Cerebellar nuclear complex (tissue), 1 donor: ENCODE results near the gene ADGRB3.
"Not testable (repeated sequence)": the region's sequence is repeated elsewhere in the genome, so short reads cannot be mapped to it uniquely, and the experiment has no call there.

Source experiments
- DNase-seq, 2 experiments: peaks; one replicate each; lab custom pipeline; 2025; lab: John Stamatoyannopoulos, UW

Gene ADGRB3

DNA sequence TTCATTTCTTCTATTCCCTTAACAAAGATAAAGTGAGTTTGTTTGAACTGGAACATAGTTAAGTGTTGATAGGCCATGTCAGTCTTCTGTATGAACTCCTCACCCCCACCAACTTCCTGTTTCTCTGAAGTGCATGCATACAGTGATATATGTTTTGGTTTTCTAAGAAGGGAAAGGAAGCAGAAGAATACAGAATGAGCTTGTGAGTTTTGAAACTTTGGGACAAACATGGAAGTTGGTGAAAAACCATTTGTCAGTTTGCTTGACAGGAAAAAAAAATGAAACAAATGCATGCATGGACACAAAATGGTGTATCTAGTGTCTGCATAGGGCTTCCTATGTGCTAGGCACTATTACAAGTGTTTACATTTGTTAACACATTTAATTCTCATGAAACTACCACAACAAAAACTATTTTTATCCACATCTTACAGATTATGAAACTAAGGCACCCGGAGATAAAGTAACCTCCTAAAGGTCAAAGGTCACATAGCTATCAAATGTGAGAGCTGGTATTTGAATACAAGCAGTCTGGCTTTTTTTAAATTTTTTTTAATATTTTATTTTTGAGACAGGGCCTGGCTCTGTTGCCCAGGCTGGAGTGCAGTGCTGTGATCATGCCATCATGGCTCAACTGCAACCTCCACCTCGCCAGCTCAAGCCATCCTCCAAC lies 105.9 kb downstream of the ADGRB3 start:
- no peak for DNase-seq

DNA sequence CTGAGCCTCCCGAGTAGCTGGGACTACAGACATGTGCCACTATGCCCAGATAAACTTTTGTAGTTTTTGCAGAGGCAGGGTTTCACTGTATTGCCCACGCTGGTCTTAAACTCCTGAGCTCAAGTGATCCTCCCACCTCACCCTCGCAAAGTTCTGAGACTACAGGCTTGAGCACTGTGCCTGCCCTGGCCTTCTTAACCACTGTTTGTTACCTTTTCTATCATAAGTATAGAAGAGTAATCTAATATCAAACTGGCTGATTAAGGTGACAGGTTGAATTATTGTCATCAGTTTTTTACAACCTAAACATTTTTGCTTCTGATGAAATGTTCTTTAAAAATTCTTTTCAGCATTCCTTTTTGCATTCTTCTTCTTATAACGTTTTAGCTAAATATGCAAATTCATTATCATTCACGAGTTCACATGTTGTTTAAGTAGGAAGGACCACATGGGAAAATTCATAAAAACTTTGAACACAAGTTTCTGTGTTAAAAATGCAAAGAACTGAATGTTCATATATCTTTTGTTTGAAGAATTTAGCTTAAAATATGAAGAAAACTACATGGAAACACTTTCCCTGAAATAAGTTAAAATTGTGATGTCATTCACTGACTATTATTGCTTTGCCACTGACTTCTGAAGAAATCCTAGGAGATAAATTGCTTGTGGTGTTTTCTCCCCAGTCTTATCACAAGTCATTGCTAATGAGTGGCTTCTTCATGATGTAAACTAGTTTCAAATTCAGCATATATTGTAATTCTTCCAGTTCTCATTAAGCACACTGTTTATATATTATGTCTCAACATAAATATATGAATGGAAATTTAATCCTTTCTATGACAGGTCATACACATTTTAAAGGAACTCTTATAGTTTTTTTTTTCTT lies 106.7 kb downstream of the ADGRB3 start:
- no peak for DNase-seq

DNA sequence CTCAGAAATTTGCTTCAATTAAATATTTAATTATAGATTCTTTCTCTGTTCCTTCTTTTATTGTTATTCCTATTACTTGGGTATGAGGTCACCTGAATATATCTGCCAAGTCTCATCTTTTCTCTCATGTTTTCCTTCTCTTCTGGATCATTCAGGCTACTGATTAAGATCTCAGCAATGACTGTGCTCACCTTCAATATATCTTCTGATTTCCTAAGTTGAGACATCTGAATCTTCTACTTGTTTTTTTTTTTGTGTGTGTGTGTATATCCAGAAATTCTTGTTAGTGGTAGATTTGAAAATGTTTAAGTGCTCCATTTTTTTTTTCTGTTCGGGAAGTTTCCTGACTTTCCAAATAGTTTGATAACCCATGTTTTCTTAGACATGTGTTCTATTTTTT lies 108.0 kb downstream of the ADGRB3 start:
- no peak for DNase-seq

DNA sequence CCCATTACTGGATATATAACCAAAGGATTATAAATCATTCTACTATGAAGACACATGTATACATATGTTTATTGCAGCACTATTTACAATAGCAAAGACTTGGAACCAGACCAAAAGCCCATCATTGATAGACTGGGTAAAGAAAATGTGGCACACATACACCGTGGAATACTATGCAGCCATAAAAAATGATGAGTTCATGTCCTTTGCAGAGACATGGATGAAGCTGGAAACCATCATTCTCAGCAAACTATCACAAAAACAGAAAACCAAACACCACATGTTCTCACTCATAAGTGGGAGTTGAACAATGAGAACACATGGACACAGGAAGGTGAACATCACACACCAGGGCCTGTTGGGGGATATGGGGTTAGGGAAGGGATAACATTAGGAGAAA lies 109.3 kb downstream of the ADGRB3 start:
- not testable (repeated sequence) for DNase-seq

DNA sequence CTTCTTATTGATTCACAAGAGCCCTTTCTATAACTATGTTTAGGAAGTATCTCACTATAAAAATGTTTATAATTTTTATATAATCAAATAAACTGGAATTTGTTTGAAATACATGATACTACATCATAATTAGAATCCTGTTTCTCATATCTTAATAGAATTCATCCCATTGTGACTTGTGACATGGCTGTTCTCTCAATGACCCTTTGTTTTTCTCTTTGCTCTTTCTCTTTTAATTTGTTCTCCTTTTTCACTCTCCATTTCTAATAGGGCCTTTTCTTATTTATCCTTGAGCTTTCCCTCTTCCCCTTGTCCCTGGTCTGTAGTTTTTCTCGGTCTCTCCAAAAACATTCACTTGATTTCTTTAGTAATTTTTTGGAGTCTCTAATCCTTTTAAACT lies 111.3 kb downstream of the ADGRB3 start:
- no peak for DNase-seq

DNA sequence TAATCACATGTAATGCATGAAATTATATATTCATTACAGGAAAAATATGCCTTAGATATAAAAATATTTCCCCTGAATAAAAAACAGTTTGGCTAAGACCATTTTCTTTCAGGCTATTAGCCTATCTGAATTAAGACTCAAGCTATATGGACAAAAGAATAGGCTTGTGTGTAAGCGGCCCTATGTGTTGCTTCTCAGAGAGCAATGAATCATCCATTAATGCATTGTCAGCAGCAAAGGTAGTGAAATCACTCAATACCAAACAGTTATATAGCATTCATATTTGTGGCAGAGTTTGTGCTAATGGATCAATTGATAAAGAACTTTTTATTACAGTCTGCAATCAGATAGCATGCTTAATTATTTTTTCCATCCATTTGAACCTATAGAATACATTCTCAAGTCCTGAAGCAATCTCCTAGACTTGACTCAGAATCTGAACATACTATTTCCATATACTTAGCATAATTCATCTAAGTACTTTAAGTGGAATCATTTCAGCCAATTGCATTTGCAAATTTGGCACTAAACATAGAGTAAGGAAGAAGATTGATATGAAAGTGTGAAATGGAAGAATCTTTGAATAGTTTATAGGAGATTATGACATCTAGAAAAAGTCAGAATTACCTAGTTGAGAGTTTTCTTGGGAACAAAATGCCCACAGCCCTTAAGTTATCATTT lies 112.2 kb downstream of the ADGRB3 start:
- no peak for DNase-seq

DNA sequence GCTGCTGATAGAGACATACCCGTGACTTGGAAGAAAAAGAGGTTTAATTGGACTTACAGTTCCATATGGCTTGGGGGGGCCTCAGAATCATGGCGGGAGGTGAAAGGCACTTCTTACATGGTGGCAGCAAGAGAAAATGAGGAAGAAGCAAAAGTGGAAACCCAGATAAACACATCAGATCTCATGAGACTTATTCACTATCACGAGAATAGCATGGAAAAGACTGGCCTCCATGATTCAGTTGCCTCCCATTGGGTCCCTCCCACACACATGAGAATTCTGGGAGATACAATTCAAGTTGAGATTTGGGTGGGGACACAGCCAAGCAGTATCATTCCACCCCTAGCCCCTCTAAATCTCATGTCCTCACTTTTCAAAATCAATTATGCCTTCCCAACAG lies 112.8 kb downstream of the ADGRB3 start:
- not testable (repeated sequence) for DNase-seq

DNA sequence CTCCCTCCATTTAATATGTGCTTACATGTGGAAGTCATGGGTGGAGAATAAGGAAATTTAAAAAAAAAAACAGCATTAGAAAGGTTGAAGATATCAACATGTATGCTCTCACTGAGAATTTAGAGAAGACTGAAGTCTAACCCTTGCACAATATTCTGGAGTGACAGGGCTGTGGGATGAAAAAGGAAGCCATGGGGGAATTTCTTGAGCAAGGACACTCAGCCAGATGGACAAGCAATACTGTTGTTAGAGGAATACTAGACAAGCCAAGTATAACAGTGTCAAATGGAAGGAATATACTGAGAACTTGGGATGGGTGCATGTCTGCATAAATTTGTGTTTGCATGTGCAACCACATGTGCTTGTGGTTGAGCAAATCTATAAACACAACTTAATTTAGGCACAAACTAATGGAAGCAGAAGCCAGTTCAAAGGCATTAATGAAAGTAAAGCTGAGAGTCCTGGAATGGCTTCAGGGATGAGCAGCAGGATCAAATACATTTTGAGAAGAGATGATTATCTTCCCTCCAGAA lies 119.7 kb downstream of the ADGRB3 start:
- DNase-seq = no peak

DNA sequence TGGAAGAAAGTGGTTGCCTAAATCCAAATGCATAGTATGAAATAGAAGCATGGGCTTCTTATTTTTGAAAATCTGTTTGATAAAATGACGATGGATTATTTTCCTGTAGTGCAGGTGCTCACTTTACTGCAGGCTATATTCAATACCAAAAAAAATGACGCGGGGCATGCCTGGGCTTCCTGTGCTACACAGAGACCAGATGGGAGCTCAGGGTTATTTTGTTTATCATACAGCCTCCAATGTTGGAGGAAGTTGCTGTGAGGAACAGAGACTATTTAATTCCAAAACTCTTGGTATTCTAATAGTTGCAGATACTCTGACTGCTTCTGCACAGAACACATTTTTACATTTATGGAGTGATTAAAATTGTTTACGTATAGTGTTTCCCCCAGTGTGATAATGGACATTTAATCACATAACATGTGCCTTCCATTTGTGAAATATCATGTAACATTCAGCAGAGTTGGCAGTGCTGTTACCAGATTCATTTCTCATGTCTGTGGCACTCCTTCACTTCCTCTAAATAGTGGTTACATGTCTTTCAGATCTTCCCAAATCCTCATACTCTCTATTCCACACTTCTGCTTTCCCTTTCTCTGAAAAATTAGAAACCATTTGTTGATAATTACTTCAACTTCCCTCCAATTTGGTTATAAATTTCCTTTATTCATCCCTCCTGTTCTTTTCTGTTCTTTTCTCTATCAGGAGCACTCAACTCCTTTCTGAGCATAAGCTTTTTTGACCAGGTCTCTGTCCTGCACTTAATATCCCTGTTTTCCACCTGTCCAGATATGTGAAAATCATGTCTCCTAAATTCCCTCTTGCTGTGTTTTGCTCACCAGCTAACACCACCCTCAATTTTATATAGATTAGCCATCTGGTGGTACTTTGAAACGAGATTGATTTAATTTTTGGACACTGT lies 121.6 kb downstream of the ADGRB3 start:
- peak in 1 of 2 experiments; percentile 49 for DNase-seq

DNA sequence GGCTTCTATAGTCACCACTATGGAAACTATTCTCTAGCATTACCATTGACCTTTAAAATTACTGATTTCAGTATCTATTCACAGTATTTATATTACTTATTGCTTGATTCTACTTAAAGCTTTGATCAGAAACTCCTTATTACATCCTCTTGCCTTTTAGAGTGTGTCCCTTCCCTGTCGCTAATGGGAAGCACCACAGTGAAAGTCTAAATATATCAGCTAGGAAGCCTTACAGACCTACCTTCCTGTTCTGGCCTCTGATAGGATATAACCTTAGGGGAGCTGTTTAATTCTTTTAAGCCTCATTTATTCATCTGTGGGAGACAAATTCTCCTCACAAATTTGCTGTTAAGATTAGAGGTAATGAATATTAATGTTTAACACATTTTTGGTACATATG lies 122.7 kb downstream of the ADGRB3 start:
- DNase-seq = peak in 1 of 2 experiments; percentile 19

DNA sequence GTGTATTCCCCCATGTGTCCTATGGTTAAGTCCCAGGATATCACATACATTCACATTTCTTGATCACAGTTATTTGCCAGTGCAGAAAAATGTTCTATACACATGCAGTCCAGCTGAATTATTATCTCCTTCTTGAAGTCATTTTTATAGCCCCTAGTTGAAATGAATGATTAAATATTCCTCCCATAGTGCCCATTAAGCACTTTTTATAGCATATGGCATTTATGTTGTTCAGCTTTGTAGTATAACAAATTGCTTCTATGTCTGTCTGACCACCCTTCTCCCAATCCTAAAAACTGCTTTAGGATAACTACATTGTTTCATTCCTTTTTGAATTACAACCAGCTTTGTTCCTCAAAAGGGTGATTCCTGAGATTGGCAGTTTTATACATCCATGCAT lies 123.5 kb downstream of the ADGRB3 start:
- no peak for DNase-seq

DNA sequence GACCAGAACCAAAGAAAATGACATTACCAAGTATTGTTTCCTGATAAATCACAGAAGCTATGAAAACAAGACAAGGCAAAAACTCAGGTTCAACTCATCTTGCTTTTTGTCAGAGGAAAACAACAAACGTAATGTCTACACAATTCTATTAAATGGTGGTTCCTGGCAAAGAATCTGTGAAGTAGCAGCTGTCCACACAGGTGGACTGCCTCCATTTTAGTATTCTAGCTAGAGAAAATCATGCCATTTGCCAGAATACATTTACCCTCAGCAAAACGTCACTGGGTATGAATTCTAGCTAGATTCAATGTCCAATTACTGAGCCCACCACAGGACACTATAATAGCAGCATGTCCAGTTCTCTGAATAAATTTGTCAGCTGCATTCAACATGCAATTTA lies 125.4 kb downstream of the ADGRB3 start:
- peak in 1 of 2 experiments; percentile 27 for DNase-seq

DNA sequence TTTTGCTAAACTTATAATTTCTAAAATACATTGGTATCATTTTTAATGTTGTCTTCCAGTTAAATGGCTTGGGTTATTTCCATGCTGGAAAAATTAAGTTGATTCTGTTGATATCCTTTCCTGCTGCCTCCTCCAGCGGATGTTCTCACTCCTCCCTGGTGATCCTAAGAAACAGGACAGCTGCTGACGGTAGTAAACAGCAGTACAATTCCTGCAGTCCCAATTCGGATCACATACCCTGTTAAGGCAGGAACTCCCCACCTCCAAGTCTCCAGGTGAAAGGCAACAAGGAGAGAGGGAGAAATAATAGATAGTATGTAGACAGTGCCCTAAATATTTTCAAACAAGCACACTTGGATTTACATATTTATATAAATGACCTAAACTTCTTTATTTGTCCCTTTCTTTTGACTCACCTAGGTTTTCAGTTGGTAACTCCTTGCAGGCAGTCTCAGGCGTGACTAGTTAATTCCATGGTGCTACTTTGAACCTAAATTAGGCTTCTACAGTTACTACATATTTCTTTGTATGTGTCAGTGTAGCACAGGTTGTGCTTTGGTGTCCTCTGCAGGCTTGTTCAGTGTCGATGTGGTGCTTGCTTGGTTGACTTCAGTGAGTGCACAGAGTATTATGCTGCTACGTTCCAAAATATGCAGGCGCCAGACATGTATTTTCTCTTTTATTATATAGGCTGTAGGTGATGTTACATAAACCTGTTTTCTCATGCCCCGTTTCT lies 126.0 kb downstream of the ADGRB3 start:
- DNase-seq = peak in 1 of 2 experiments; percentile 83

DNA sequence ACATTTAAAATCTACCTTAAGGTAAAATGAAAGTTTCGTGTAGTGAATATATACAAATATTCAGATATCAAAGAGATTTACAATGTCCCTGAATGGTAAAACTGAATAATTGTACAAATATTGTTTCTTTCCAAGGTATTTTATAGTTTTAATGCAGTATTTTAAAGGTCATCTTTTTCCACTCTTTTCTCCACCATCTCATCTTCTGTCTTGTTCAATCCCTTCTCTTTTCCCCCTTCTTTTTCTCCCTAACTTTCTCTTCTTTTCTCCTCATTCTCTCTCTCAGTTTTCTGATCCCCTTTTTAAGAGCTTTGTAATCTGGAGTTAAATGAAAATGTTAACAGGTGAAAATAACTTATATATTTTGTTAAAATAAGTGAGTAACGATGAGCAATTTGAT lies 126.9 kb downstream of the ADGRB3 start:
- DNase-seq = no peak

DNA sequence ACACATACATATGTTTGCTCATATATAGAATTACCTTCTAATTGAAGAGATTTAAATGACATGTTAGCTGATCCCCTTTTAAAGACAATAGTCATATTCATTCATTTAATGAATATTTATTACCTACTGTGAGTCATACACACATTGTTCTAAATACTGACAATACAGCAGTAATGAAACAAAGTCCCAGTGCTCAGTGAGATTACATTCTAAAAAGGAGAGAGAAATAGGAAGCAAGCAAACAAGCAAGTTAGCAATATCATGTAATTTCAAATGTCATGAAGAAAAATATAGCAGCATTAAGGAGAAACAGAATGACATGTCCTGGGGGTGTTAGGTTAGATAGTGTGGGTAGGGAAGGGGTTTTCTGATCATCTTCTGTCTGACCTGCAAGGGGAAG lies 136.3 kb downstream of the ADGRB3 start:
- DNase-seq = no peak

DNA sequence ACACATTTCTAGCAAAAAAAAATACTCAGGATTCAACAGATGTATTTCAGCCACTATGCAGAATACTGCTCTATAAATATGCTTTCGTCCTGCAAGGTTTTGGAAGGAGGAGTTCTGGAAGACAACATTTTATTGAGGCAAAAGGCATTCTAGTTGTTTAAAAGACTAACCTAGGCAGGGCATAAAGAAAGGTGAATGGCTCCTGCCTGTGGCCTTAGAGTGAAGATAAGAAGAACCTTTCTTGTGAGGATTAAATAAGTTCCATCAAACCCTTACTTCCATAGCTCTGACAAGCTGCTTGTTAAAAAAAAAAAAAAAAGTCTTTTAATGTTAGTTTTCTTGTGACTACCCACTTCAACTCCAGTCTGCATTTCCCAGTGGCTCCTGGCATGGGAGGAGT lies 139.8 kb downstream of the ADGRB3 start:
- no peak for DNase-seq

DNA sequence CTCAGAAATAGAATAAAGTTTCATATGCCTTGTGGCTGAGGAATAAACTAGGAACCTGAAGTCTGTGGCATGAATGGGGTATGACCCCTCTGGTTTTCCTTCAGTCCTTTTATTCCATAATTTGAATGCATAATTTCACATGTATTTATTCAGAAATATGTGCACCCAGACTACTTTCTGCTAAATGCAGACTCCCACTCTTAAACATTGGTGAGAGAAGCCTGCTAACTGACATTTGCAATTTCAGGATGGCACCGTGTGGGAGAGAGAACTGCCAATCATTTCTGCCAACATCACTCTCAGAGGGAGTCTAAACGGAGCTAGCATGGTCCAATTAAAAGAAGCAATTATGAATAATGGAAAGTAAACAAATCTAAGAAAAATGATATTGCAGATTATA lies 141.3 kb downstream of the ADGRB3 start:
- DNase-seq = no peak

DNA sequence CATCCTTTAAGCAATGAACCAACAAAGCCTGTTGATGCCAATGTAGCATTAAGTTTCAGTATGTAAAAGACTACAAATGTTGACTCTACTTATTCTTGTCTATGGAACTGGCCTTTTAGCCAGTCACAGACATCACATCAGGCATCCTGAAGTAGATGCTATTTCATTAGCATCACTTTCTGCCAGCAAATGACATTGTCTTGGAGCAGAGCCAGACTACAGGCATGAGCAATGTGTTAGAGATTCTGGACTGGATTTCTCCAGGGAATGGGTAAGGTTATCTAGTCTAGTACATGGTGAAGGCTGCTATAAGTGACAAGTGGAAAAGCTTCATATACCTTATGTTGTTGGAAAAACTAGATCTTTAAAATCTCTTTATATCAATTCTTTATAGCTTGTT lies 142.9 kb downstream of the ADGRB3 start:
- DNase-seq = peak; percentile 72 to 75

DNA sequence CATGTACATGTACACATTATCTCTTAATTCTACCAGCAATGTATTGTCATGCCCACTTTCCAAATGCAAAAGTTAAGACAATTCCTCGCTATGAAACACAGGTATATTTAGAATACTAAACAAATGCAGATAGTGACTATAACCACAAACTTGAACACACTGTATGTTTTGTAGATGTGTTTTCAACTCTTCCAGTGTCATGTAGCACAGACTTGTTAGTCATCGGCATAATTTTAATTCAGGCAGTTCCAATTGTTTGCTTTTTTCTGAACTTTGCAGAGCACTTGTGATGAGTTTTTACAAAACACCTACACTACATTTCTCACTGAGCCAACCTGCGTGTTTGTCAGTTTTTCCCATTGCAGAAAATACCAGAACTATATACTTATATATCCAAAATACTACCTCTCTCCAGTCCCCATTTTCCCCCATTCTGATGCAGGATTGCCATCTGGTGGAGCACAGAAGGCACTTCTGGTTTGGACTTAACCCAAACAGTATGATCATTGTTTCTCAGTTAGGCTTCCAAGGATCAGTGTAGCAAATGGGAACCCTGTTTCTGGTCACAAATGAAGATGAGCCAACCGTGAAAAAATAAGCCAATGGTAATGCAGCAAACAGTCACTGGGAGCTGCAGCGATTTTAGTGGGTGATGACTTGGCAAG lies 143.4 kb downstream of the ADGRB3 start:
- peak; percentile 61 to 77 for DNase-seq

DNA sequence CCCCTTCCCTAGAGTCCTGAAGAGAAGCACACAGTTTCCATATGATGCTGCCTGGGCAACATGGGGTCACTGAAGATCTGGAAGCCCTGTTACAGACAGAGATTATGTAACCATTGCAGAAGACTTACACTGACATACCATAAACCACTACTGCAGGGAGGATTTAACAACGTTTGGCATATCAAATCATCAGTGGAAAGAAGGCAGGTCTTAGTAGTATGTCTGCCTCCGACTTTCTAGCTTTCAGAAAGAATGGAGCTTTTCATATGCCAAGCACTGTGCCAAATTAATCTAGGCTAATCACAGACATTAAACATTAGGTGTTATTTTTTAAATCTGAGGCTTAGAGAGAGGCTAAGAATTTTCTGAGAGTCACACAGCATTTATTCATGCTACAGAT lies 144.3 kb downstream of the ADGRB3 start:
- DNase-seq = no peak
